GM13977 (cell line): ENCODE results near the gene KREMEN1.

ENCODE experiments used
- DNase-seq: peaks from one replicate; pipeline ENCODE4 v3.0.0; 2012; ENCODE audit warnings: low spot score
- CTCF ChIP-seq: IDR thresholded peaks from 2 replicates; pipeline ENCODE4 v1.5.1; 2012; ENCODE audit warnings: mild to moderate bottlenecking, control low read depth; ENCODE audit not compliant: insufficient read depth; ENCODE audit errors: extremely low read depth, missing control alignments
- in situ Hi-C: fragments of 300-500 bp; cut with MboI; formaldehyde crosslinking; loops from one replicate; pipeline ENCODE4 v1.12.0; 2022; ENCODE audit warnings: low sequenced_read_pairs, low pct_unique_long_range_greater_than_20kb, mixed read lengths, inconsistent platforms; ENCODE audit not compliant: unreplicated experiment

The KREMEN1 gene

GRCh38 chr22:29139965-29140782 lies 67.3 kb downstream of the KREMEN1 start:
- DNase-seq, result no peak
- in situ Hi-C loops, result no loop called here
- TF ChIP-seq CTCF, result no peak

GRCh38 chr22:29141078-29141688 lies 68.3 kb downstream of the KREMEN1 start:
- in situ Hi-C loops, result no loop called here
- no peak for DNase-seq

GRCh38 chr22:29142116-29142515 lies 69.3 kb downstream of the KREMEN1 start:
- no peak for TF ChIP-seq CTCF
- in situ Hi-C loops, result no loop called here

More at GRCh38 chr22:29141078-29141688, 68.3 kb downstream of the KREMEN1 start:
- no peak for TF ChIP-seq CTCF

GRCh38 chr22:29143941-29144785 lies 71.3 kb downstream of the KREMEN1 start:
- no peak for DNase-seq
- no peak for TF ChIP-seq CTCF
- in situ Hi-C loops, result no loop called here

More at GRCh38 chr22:29142116-29142515, 69.3 kb downstream of the KREMEN1 start:
- DNase-seq, result no peak

GRCh38 chr22:29144786-29145160 lies 71.9 kb downstream of the KREMEN1 start:
- in situ Hi-C loops, result no loop called here

More at GRCh38 chr22:29144786-29145160, 71.9 kb downstream of the KREMEN1 start:
- TF ChIP-seq CTCF, result no peak
- DNase-seq, result no peak
